Transverse colon (tissue), 4 donors: ENCODE results near the gene TMEM37. TPM values are rescaled to one million over a fixed set of nuclear protein-coding genes. Genes with fewer than 3 reads are reported as not detected.

Source experiments
- DNase-seq: peaks from one replicate; pipeline ENCODE4 v3.0.0-alpha.2; 2019
- H3K27ac ChIP-seq, 4 donors: fragments of 200-600 bp; sonication (generic); 2 replicates each; pipeline ENCODE4 v1.5.1; 2016 to 2018; ENCODE audit warnings: inconsistent platforms in 4 of 4
- H3K27me3 ChIP-seq: fragments of 200-600 bp; sonication (generic); 2 replicates; pipeline ENCODE4 v1.5.1; 2017; ENCODE audit warnings: inconsistent platforms
- H3K36me3 ChIP-seq, 4 donors: fragments of 200-600 bp; sonication (generic); 2 replicates each; pipeline ENCODE4 v1.5.1; 2017 to 2019; ENCODE audit warnings: inconsistent platforms in 4 of 4
- H3K4me1 ChIP-seq, 4 donors: fragments of 200-600 bp; sonication (generic); 2 replicates each; pipeline ENCODE4 v1.5.1; 2017 to 2020; ENCODE audit warnings: inconsistent platforms in 4 of 4
- H3K4me3 ChIP-seq, 4 donors: fragments of 200-600 bp; sonication (generic); 1 replicate in 1 of 4; 2 replicates in 3 of 4; pipeline versions ENCODE4 v1.5.1 to v1.6.1; 2017 to 2019; ENCODE audit warnings: inconsistent platforms in 4 of 4
- H3K9me3 ChIP-seq, 2 donors: fragments of 200-600 bp; sonication (generic); 2 replicates each; pipeline ENCODE4 v1.5.1; 2017 to 2019; ENCODE audit warnings: inconsistent platforms in 2 of 2
- EP300 ChIP-seq: sonication (generic); formaldehyde crosslinking; IDR thresholded peaks from one replicate; pipeline ENCODE4 v1.6.1; 2017; ENCODE audit warnings: antibody characterized with exemption, low read depth
- POLR2A ChIP-seq: fragments of 450-650 bp; IDR thresholded peaks from one replicate; pipeline ENCODE4 v1.6.1; 2016; ENCODE audit warnings: antibody characterized with exemption, mild to moderate bottlenecking, moderate library complexity
- POLR2AphosphoS5 ChIP-seq, 3 donors: sonication (generic); formaldehyde crosslinking; IDR thresholded peaks; one replicate each; pipeline ENCODE4 v1.6.1; 2016; ENCODE audit warnings: antibody characterized with exemption in 3 of 3
- WGBS, 2 donors: methylation state at CpG; one replicate each; pipeline ENCODE4 v1.1.5; 2018; ENCODE audit warnings: low coverage in 1 of 2; 5-methylcytosine and 5-hydroxymethylcytosine counted together
- in situ Hi-C, 4 donors: fragments of 200-750 bp; cut with MboI; loops; one replicate each; pipeline versions ENCODE4 v1.15.0 to v1.15.1; 2017; ENCODE audit warnings: low sequenced_read_pairs in 3 of 4, low pct_ligation_motif_present in 1 of 4, low pct_unique_long_range_greater_than_20kb in 1 of 4
- intact Hi-C: fragments of 100-400 bp; cut with DNase I; formaldehyde crosslinking; loops from one replicate; pipeline ENCODE4 v1.15.1; 2023; ENCODE audit warnings: low total_unique reads
- total RNA-seq, 4 donors: library from RNA; depleted of rRNA; stranded (reverse); fragments of >200 nt; gene quantifications; one replicate each; pipeline ENCODE4 v1.1.0, GENCODE V29; 2016
- TF ChIP-seq, protein P1 (sequence below), 5 experiments: fragments of 200-600 bp in 3 of 5; fragments of 450-650 bp in 2 of 5; sonication (generic) in 3 of 5; IDR thresholded peaks; 1 replicate in 2 of 5; 2 replicates in 3 of 5; pipeline ENCODE4 v1.5.1; 2016 to 2017; ENCODE audit warnings: antibody characterized with exemption in 5 of 5, inconsistent platforms in 3 of 5, mild to moderate bottlenecking in 2 of 5, moderate library complexity in 1 of 5

Gene TMEM37
- total RNA-seq, 4 donors from 2014 or later: 18.7 to 210 (median 157) TPM

DNA sequence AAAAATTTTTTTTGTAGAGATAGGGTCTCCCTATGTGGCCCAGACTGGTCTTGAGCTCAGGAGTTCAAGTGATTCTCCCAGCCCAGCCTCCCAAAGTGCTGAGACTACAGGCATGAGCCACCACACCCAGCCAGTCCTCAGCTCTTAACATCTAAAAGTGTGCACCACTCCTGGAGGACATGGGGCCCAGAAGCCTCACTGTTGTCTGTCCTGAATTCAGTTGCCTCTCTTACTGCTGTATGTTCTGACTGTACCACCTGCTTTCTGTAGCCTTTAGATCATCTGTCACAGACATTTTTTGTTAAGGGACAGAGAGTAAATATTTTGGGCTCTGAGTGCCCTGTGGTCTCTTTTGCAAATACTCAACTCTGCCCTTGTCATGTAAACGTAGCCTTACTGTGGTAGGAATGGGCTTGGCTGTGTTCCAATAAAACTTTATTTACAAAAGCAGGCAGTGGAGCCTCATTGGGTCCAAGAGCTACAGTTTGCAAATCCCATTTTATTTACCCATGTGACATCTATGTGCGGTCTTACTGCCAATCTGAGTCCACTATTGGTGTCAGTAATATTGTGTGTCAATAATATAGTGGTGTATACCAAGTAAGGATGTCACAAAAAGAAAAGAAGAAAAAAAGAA lies 38.1 kb downstream of the TMEM37 start:
- H3K36me3 ChIP-seq: no peaks in the 10 kb centered on the region
- no peak for DNase-seq
- H3K27ac ChIP-seq: no peak overlapping the region
- in situ Hi-C loops (loop anchor here in 2 of 4 donors (5.0 to 10.0 kb wide), 2 partner anchors 62 to 65 kb away; no protein-coding TSS in a partner anchor), intact Hi-C loops (no loop called here)
- WGBS, 2 donors: 13 to 47% methylated on average over 2 of the region's 2 CpGs
- H3K4me1 ChIP-seq: peaks cover 0 to 4% (median 0%) of the 10 kb centered on the region in 4 donors
- TF ChIP-seq POLR2AphosphoS5 (IDR thresholded peaks at IDR 0.05): no peak
- TF ChIP-seq EP300: no peak
- TF ChIP-seq, protein P1, sequence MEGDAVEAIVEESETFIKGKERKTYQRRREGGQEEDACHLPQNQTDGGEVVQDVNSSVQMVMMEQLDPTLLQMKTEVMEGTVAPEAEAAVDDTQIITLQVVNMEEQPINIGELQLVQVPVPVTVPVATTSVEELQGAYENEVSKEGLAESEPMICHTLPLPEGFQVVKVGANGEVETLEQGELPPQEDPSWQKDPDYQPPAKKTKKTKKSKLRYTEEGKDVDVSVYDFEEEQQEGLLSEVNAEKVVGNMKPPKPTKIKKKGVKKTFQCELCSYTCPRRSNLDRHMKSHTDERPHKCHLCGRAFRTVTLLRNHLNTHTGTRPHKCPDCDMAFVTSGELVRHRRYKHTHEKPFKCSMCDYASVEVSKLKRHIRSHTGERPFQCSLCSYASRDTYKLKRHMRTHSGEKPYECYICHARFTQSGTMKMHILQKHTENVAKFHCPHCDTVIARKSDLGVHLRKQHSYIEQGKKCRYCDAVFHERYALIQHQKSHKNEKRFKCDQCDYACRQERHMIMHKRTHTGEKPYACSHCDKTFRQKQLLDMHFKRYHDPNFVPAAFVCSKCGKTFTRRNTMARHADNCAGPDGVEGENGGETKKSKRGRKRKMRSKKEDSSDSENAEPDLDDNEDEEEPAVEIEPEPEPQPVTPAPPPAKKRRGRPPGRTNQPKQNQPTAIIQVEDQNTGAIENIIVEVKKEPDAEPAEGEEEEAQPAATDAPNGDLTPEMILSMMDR (IDR thresholded peaks at IDR 0.05): no peak
- TF ChIP-seq POLR2A: no peak
- no peak overlapping the region for H3K4me3 ChIP-seq
- H3K27me3 ChIP-seq: no peaks in the 10 kb centered on the region
- H3K9me3 ChIP-seq: no peaks in the 10 kb centered on the region

DNA sequence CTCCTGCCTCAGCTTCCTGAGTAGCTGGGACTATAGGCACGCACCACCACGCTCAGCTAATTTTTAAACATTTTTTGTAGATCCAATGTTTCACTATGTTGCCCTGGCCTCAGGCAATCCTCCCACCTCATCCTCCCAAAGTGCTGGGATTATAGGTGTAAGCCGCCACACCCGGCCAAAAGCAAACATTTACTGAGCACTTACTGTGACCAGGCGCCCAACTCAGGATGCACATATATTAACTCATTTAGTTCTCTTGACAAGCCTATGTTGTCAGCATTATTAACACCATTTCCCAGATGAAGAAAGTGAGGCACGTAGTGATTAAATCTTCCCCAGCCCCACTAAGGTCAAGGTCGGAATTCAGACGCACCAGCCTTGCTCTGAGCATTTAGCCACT lies 41.1 kb downstream of the TMEM37 start:
- H3K9me3 ChIP-seq: no peaks in the 10 kb centered on the region
- in situ Hi-C loops (loop anchor here in 1 of 4 donors (10.0 kb wide), 1 partner anchor 68 kb away; no protein-coding TSS in a partner anchor), intact Hi-C loops (no loop called here)
- WGBS, 2 donors: 68 to 77% methylated on average over 5 to 8 of the region's 8 CpGs
- DNase-seq: no peak
- H3K27ac ChIP-seq: no peak overlapping the region
- H3K36me3 ChIP-seq: no peaks in the 10 kb centered on the region
- TF ChIP-seq, protein P1 (IDR thresholded peaks at IDR 0.05): no peak
- TF ChIP-seq EP300: no peak
- H3K27me3 ChIP-seq: peaks cover 3% of the 10 kb centered on the region
- peaks cover 0 to 4% (median 3%) of the 10 kb centered on the region in 4 donors for H3K4me1 ChIP-seq
- no peak overlapping the region for H3K4me3 ChIP-seq

DNA sequence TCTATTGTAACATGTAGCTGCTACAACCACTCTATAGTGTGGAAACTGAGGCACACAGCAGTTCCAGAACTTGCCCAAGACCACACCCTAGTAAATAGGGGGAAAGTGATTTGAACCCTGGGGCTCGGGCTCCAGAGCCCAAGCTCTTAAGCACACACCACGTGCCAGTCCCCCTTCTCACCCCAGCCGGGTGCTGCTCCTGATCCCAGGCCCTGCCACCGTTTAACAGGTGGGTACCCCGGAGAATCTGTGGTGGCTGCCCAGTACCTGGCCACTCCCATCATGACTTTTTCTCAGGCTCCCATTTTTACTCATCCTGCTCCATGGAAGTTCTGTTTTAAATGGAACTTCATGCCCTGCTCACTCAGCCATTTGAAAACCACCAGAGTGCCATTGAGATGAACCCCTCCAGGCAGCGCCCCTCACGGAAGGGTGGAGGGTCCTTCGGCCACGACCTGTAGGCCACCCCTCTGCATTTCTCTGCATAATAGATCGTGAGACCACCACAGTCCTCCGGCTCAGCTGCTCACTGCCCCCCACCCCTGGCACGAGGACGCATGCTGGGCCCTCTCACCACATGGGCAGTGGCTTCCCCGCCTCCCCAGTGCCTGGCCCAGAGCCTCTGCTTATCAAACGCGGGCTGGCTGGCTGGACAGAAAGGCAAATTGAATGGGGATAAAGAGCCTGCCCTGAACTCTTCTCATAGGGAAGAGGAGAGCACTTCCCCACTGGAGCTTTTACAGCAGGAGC lies 42.1 kb downstream of the TMEM37 start:
- TF ChIP-seq POLR2AphosphoS5 (IDR thresholded peaks at IDR 0.05) (no peak), POLR2A (no peak), EP300 (no peak)
- TF ChIP-seq, protein P1 (IDR thresholded peaks at IDR 0.05): no peak
- no peak overlapping the region for H3K27ac ChIP-seq
- H3K4me1 ChIP-seq: peaks cover 0 to 4% (median 3%) of the 10 kb centered on the region in 4 donors
- in situ Hi-C loops (loop anchor here in 1 of 4 donors (10.0 kb wide), 1 partner anchor 69 kb away; no protein-coding TSS in a partner anchor), intact Hi-C loops (no loop called here)
- WGBS, 2 donors: 90 to 92% methylated on average over 2 to 16 of the region's 16 CpGs
- H3K36me3 ChIP-seq: no peaks in the 10 kb centered on the region
- DNase-seq: no peak
- H3K4me3 ChIP-seq: no peak overlapping the region
- peaks cover 3% of the 10 kb centered on the region for H3K27me3 ChIP-seq
- H3K9me3 ChIP-seq: no peaks in the 10 kb centered on the region
